Fibroblast of lung (primary cell): ENCODE results near the gene A3GALT2.

Experiments
- CTCF ChIP-seq, 2 donors: IDR thresholded peaks in 1 of 2; conservative IDR thresholded peaks in 1 of 2; 1 replicate in 1 of 2; 2 replicates in 1 of 2; pipeline ENCODE4 v1.5.1; 2011 to 2012; ENCODE audit warnings: low read length in 2 of 2, control low read depth in 1 of 2, inconsistent platforms in 1 of 2, low read depth in 1 of 2, mild to moderate bottlenecking in 1 of 2
- EZH2 ChIP-seq: IDR thresholded peaks from 2 replicates; pipeline ENCODE4 v1.5.1; 2012; ENCODE audit warnings: low read length, control low read depth, mild to moderate bottlenecking; ENCODE audit errors: missing control alignments

- TF ChIP-seq CTCF (conservative IDR thresholded peaks at IDR 0.05 in 1 of 2, IDR thresholded peaks at IDR 0.05 in 1 of 2; ENCODE audit: low read depth in 1 of 2, low read length in 2 of 2) (no peak), EZH2 (no peak)
These were observed 9.0 kb downstream of the A3GALT2 start for GRCh38 chr1:33311706-33312412.
